Measurements from ENCODE around the gene CCDC57.

Gene CCDC57

GRCh38 chr17:82055965-82056728, 156.5 kb downstream of the CCDC57 start:
- no peaks in the 10 kb centered on the region for H4K20me1 ChIP-seq (ENCODE audit: insufficient read depth, low read length)
- peaks cover 3% of the 10 kb centered on the region; the same call in 1 of the 2 replicates for H3F3A ChIP-seq (ENCODE audit: insufficient read depth, low read length)
- H3K9me2 ChIP-seq (replicated peaks; ENCODE audit: insufficient read depth, low read length): no peaks in the 10 kb centered on the region
- H3K9ac ChIP-seq (ENCODE audit: low read length): no peak overlapping the region
- no peaks in the 10 kb centered on the region for H3K27me3 ChIP-seq (replicated peaks; ENCODE audit: insufficient read depth, low read length)
- H3K36me3 ChIP-seq (replicated peaks; ENCODE audit: insufficient read depth, low read length): no peaks in the 10 kb centered on the region
- no peak for DNase-seq
- H3K79me2 ChIP-seq (ENCODE audit: low read length): peaks cover 21% of the 10 kb centered on the region
- H3K9me3 ChIP-seq (replicated peaks; ENCODE audit: insufficient read depth, low read length): no peaks in the 10 kb centered on the region
- H3K4me2 ChIP-seq (ENCODE audit: low read depth, low read length): no peak overlapping the region
- H3K4me1 ChIP-seq (ENCODE audit: low read length): peaks cover 7% of the 10 kb centered on the region; the same call in 1 of the 2 replicates
- H2AFZ ChIP-seq (ENCODE audit: low read length): no peak overlapping the region
- no peak overlapping the region for H3K4me3 ChIP-seq (ENCODE audit: low read length)
- TF ChIP-seq CTCF (IDR thresholded peaks at IDR 0.05; ENCODE audit: low read length) (no peak), EZH2phosphoT487 (IDR thresholded peaks at IDR 0.05; ENCODE audit: low read length) (no peak), EZH2 (optimal IDR thresholded peaks at IDR 0.05; ENCODE audit: low read depth, low read length) (no peak)
- H3K27ac ChIP-seq (ENCODE audit: low read length): no peak overlapping the region

- no peaks in the 10 kb centered on the region for H4K20me1 ChIP-seq (ENCODE audit: insufficient read depth, low read length)
- H3K79me2 ChIP-seq (ENCODE audit: low read length): peaks cover 24% of the 10 kb centered on the region
- TF ChIP-seq CTCF (IDR thresholded peaks at IDR 0.05; ENCODE audit: low read length) (no peak), EZH2 (optimal IDR thresholded peaks at IDR 0.05; ENCODE audit: low read depth, low read length) (no peak), EZH2phosphoT487 (IDR thresholded peaks at IDR 0.05; ENCODE audit: low read length) (no peak)
- no peak overlapping the region for H3K9ac ChIP-seq (ENCODE audit: low read length)
- no peaks in the 10 kb centered on the region for H3K9me3 ChIP-seq (replicated peaks; ENCODE audit: insufficient read depth, low read length)
- H3K9me2 ChIP-seq (replicated peaks; ENCODE audit: insufficient read depth, low read length): no peaks in the 10 kb centered on the region
- no peak for DNase-seq
- no peaks in the 10 kb centered on the region for H3K36me3 ChIP-seq (replicated peaks; ENCODE audit: insufficient read depth, low read length)
- no peaks in the 10 kb centered on the region for H3K27me3 ChIP-seq (replicated peaks; ENCODE audit: insufficient read depth, low read length)
- H2AFZ ChIP-seq (ENCODE audit: low read length): no peak overlapping the region
- H3F3A ChIP-seq (ENCODE audit: insufficient read depth, low read length): peaks cover 3% of the 10 kb centered on the region; the same call in 1 of the 2 replicates
- no peak overlapping the region for H3K27ac ChIP-seq (ENCODE audit: low read length)
- peaks cover 7% of the 10 kb centered on the region; the same call in 1 of the 2 replicates for H3K4me1 ChIP-seq (ENCODE audit: low read length)
- no peak overlapping the region for H3K4me2 ChIP-seq (ENCODE audit: low read depth, low read length)
- H3K4me3 ChIP-seq (ENCODE audit: low read length): no peak overlapping the region
Measured at GRCh38 chr17:82055023-82055964, 157.3 kb downstream of the CCDC57 start.

GRCh38 chr17:82054351-82055022, 158.2 kb downstream of the CCDC57 start:
- Histone ChIP-seq H3K9me2 (replicated peaks; ENCODE audit: insufficient read depth, low read length) (no peaks in the 10 kb centered on the region), H3K4me1 (ENCODE audit: low read length) (peaks cover 7% of the 10 kb centered on the region; the same call in 1 of the 2 replicates), H3F3A (ENCODE audit: insufficient read depth, low read length) (no peaks in the 10 kb centered on the region; the same call in 1 of the 2 replicates), H3K9me3 (replicated peaks; ENCODE audit: insufficient read depth, low read length) (no peaks in the 10 kb centered on the region), H3K27me3 (replicated peaks; ENCODE audit: insufficient read depth, low read length) (no peaks in the 10 kb centered on the region), H3K27ac (ENCODE audit: low read length) (no peak overlapping the region), H3K36me3 (replicated peaks; ENCODE audit: insufficient read depth, low read length) (no peaks in the 10 kb centered on the region), H3K79me2 (ENCODE audit: low read length) (peaks cover 24% of the 10 kb centered on the region), H3K4me2 (ENCODE audit: low read depth, low read length) (no peak overlapping the region), H3K4me3 (ENCODE audit: low read length) (no peak overlapping the region), H3K9ac (ENCODE audit: low read length) (no peak overlapping the region), H2AFZ (ENCODE audit: low read length) (no peak overlapping the region), H4K20me1 (ENCODE audit: insufficient read depth, low read length) (no peaks in the 10 kb centered on the region)
- TF ChIP-seq CTCF (IDR thresholded peaks at IDR 0.05; ENCODE audit: low read length) (no peak), EZH2phosphoT487 (IDR thresholded peaks at IDR 0.05; ENCODE audit: low read length) (no peak), EZH2 (optimal IDR thresholded peaks at IDR 0.05; ENCODE audit: low read depth, low read length) (no peak)
- no peak for DNase-seq

All from MM.1S (cell line).